ENCODE data around the gene BARX1.

BARX1 gene

GRCh38 chr9:93951655-93952118, 3.5 kb downstream of the BARX1 start:
- H3K36me3 ChIP-seq (ENCODE audit: control insufficient read depth in 2 of 2, insufficient read depth in 1 of 2, low read length in 2 of 2) = peaks cover 0 to 16% of the 10 kb centered on the region in 2 experiments; a peak in 1 of 3 replicates
- ChIA-PET POLR2A (no interaction called here), CTCF (no interaction called here)
- no peaks in the 10 kb centered on the region for H3K4me1 ChIP-seq (ENCODE audit: control insufficient read depth, insufficient read depth, low read length)
- no peaks in the 10 kb centered on the region for H3K9me3 ChIP-seq (ENCODE audit: control insufficient read depth, insufficient read depth, low read depth, low read length)
- no peak overlapping the region for H3K27ac ChIP-seq (ENCODE audit: extremely low read depth, low read depth, low read length)
- TF ChIP-seq, protein P1, sequence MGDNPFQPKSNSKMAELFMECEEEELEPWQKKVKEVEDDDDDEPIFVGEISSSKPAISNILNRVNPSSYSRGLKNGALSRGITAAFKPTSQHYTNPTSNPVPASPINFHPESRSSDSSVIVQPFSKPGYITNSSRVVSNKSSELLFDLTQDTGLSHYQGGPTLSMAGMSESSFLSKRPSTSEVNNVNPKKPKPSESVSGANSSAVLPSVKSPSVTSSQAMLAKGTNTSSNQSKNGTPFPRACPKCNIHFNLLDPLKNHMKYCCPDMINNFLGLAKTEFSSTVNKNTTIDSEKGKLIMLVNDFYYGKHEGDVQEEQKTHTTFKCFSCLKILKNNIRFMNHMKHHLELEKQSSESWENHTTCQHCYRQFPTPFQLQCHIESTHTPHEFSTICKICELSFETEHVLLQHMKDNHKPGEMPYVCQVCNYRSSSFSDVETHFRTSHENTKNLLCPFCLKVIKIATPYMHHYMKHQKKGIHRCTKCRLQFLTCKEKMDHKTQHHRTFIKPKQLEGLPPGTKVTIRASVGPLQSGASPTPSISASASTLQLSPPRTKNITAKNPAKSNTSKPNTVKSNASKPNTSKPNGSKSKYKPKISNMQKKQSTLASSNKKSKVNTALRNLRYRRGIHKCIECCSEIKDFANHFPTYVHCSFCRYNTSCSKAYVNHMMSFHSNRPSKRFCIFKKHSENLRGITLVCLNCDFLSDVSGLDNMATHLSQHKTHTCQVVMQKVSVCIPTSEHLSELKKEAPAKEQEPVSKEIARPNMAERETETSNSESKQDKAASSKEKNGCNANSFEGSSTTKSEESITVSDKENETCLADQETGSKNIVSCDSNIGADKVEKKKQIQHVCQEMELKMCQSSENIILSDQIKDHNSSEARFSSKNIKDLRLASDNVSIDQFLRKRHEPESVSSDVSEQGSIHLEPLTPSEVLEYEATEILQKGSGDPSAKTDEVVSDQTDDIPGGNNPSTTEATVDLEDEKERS (tag by site-specific recombination; IDR thresholded peaks at IDR 0.05) = no peak
- TF ChIP-seq BCL11B (tag by site-specific recombination; IDR thresholded peaks at IDR 0.05; ENCODE audit: low read depth) (no peak), ZNF292 (tag by site-specific recombination; IDR thresholded peaks at IDR 0.05; ENCODE audit: borderline replicate concordance, low read depth) (no peak), ZNF701 (tag by site-specific recombination; IDR thresholded peaks at IDR 0.05) (no peak), ZNF843 (tag by site-specific recombination; IDR thresholded peaks at IDR 0.05) (no peak), ZNF2 (tag by site-specific recombination; IDR thresholded peaks at IDR 0.05) (no peak), ZNF132 (tag by site-specific recombination; IDR thresholded peaks at IDR 0.05; ENCODE audit: borderline replicate concordance) (no peak), SP3 (tag by site-specific recombination; IDR thresholded peaks at IDR 0.05) (no peak), ZNF692 (tag by site-specific recombination; IDR thresholded peaks at IDR 0.05) (no peak), ZNF660 (tag by site-specific recombination; IDR thresholded peaks at IDR 0.05) (no peak), ZBTB8A (tag by site-specific recombination; IDR thresholded peaks at IDR 0.05) (no peak)
- TF ChIP-seq, protein P2, sequence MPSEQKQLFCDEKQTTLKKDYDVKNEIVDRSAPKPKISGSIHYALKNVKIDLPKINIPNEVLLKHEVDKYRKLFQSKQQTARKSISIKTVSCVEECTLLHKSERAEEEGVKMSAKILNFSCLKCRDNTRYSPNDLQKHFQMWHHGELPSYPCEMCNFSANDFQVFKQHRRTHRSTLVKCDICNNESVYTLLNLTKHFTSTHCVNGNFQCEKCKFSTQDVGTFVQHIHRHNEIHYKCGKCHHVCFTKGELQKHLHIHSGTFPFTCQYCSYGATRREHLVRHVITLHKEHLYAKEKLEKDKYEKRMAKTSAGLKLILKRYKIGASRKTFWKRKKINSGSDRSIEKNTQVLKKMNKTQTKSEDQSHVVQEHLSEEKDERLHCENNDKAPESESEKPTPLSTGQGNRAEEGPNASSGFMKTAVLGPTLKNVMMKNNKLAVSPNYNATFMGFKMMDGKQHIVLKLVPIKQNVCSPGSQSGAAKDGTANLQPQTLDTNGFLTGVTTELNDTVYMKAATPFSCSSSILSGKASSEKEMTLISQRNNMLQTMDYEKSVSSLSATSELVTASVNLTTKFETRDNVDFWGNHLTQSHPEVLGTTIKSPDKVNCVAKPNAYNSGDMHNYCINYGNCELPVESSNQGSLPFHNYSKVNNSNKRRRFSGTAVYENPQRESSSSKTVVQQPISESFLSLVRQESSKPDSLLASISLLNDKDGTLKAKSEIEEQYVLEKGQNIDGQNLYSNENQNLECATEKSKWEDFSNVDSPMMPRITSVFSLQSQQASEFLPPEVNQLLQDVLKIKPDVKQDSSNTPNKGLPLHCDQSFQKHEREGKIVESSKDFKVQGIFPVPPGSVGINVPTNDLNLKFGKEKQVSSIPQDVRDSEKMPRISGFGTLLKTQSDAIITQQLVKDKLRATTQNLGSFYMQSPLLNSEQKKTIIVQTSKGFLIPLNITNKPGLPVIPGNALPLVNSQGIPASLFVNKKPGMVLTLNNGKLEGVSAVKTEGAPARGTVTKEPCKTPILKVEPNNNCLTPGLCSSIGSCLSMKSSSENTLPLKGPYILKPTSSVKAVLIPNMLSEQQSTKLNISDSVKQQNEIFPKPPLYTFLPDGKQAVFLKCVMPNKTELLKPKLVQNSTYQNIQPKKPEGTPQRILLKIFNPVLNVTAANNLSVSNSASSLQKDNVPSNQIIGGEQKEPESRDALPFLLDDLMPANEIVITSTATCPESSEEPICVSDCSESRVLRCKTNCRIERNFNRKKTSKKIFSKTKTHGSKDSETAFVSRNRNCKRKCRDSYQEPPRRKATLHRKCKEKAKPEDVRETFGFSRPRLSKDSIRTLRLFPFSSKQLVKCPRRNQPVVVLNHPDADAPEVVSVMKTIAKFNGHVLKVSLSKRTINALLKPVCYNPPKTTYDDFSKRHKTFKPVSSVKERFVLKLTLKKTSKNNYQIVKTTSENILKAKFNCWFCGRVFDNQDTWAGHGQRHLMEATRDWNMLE (tag by site-specific recombination; conservative IDR thresholded peaks at IDR 0.05; ENCODE audit: low read depth) = no peak
- H3K4me3 ChIP-seq (ENCODE audit: low read depth, low read length) = no peak overlapping the region

DNA sequence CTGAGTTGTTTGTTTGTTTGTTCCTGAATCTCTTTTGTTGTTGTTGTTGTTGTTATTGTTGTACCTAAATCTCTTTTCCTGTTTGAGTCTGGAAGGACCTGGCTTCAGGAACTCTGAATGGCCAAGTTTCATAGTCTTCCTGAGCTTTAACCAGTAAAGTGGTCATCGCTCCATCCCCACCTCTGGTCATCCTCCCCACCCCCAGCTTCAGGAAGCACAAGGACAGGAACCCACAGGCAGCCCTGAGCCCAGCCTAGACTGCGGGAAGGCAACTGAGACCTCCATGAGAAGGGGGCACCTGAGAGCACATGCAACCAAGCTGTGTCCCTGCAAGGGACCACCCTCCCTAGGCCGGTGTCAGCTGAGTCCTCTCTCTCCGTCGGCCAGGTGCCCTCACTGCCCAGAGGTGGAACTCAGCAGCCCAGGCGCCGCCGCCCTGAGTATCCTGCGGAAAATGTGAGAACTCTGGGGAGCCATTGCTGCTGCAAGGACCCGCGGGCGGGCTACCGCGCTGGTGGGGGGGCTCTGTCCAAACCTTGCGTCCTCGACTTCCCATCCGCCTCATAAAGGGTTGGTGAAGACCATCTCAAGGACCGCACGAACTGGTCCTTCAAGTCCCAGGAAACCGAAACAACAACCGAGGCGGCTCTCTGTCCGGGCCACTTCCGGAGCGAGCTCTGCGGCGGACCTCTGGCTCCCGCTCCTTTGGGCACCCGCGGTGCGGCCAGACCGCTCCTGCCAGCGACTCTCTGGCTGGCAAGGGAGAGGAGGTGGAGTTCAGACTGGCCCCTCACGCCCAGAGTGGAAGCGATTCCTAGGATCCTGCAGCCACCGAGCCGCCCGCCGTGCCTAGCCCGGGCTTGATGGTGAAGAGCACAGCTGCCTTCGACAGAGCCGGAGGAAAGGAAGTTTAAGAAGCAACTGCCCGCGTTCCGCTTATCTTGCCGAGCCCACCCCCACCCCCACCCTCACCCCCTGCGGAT, 4.2 kb downstream of the BARX1 start:
- Histone ChIP-seq H3K27ac (ENCODE audit: extremely low read depth, low read depth, low read length) (no peak overlapping the region), H3K36me3 (ENCODE audit: control insufficient read depth in 2 of 2, insufficient read depth in 1 of 2, low read length in 2 of 2) (peaks cover 0 to 16% of the 10 kb centered on the region in 2 experiments; a peak in 1 of 3 replicates), H3K4me1 (ENCODE audit: control insufficient read depth, insufficient read depth, low read length) (no peaks in the 10 kb centered on the region), H3K9me3 (ENCODE audit: control insufficient read depth, insufficient read depth, low read depth, low read length) (no peaks in the 10 kb centered on the region), H3K4me3 (ENCODE audit: low read depth, low read length) (no peak overlapping the region)
- ChIA-PET POLR2A (no interaction called here), CTCF (interaction anchor here (0.6 to 1.5 kb wide), 2 partner anchors 13 to 267 kb away, joined by 3 to 4 read pairs; no protein-coding TSS in a partner anchor)
- TF ChIP-seq ZNF404 (tag by site-specific recombination; IDR thresholded peaks at IDR 0.05) = no peak
- TF ChIP-seq ZNF335 (tag by site-specific recombination; conservative IDR thresholded peaks at IDR 0.05) = no peak
- no peak for TF ChIP-seq YY1 (tag by site-specific recombination; IDR thresholded peaks at IDR 0.05)
- TF ChIP-seq ZFP41 (tag by site-specific recombination; IDR thresholded peaks at IDR 0.05; ENCODE audit: borderline replicate concordance) = no peak
